K562 (cell line): ENCODE data around the gene DDX46. TPM values are rescaled to one million over a fixed set of nuclear protein-coding genes. Genes with fewer than 3 reads are reported as not detected.

Experiments
- ATAC-seq: fragments of 200-7000 bp; cut with Tn5 transposase; 3 replicates; pipeline ENCODE4 v1.9.1; 2020; ENCODE audit warnings: moderate library complexity
- BruUV-seq: library from RNA; stranded (reverse); fragments of 400-500 nt; replicated peaks from 2 replicates; lab custom pipeline; 2021; lab: Mats Ljungman, UMichigan
- CTCF ChIA-PET: fragments of 300-600 bp; formaldehyde crosslinking; extraction: SDS; loops from one replicate; lab custom pipeline; 2021; ENCODE audit warnings: low intra/inter-chr PET ratio; lab: Yijun Ruan, JAX
- POLR2A ChIA-PET: fragments of 300-600, 350-650 bp; sonication (Branson Sonifier 250); formaldehyde crosslinking; extraction: SDS; loops from one replicate; lab custom pipeline; 2021; ENCODE audit warnings: antibody characterized with exemption, inconsistent platforms; lab: Yijun Ruan, JAX
- DNase-seq, 4 experiments: peaks; one replicate each; pipeline versions ENCODE4 v3.0.0 to v3.0.0-alpha.2; 2011 to 2018; ENCODE audit warnings: low spot score in 3 of 4, mixed read lengths in 3 of 4; ENCODE audit errors: extremely low read depth in 1 of 4
- FAIRE-seq: peaks from 2 replicates; lab custom pipeline; 2011; peaks lifted over from hg19 to GRCh38; lab: Jason Lieb, UNC
- H2AFZ ChIP-seq: 2 replicates; pipeline ENCODE4 v1.6.0; 2011; ENCODE audit warnings: low read depth, low read length, control low read depth, inconsistent platforms
- H3K27ac ChIP-seq: fragments of 200-600 bp; 3 replicates; pipeline ENCODE4 v1.8.0; 2011; ENCODE audit warnings: low read depth, mild to moderate bottlenecking, control low read depth, inconsistent platforms, low read length, moderate library complexity, mixed read lengths; ENCODE audit errors: extremely low read depth
- H3K27me3 ChIP-seq, 2 experiments: fragments of 300-600 bp in 1 of 2; 2 replicates in 1 of 2; 3 replicates in 1 of 2; pipeline versions ENCODE4 v1.6.0 to v1.8.0; 2011; ENCODE audit warnings: inconsistent platforms in 2 of 2, low read length in 2 of 2, mild to moderate bottlenecking in 1 of 2, mixed read lengths in 1 of 2, moderate library complexity in 1 of 2; ENCODE audit not compliant: control insufficient read depth in 2 of 2, insufficient read depth in 2 of 2
- H3K36me3 ChIP-seq: fragments of 300-600 bp; 3 replicates; pipeline ENCODE4 v1.8.0; 2011; ENCODE audit warnings: mild to moderate bottlenecking, low read length, inconsistent platforms; ENCODE audit not compliant: control insufficient read depth, insufficient read depth
- H3K4me1 ChIP-seq, 2 experiments: fragments of 200-600 bp in 1 of 2; replicated peaks in 1 of 2; 2 replicates in 1 of 2; 3 replicates in 1 of 2; pipeline versions ENCODE4 v1.5.1 to v1.8.0; 2011; ENCODE audit warnings: inconsistent platforms in 2 of 2, low read length in 2 of 2, mild to moderate bottlenecking in 1 of 2, mixed read lengths in 1 of 2, moderate library complexity in 1 of 2; ENCODE audit not compliant: control insufficient read depth in 2 of 2, insufficient read depth in 2 of 2
- H3K4me2 ChIP-seq: 2 replicates; pipeline ENCODE4 v1.6.1; 2011; ENCODE audit warnings: low read length, control low read depth, inconsistent platforms, mixed read lengths; ENCODE audit not compliant: insufficient read depth
- H3K4me3 ChIP-seq: fragments of 200-600 bp; sonication (generic), shearing (Covaris generic); 2 replicates; pipeline ENCODE4 v1.5.1; 2016; ENCODE audit warnings: control low read depth, inconsistent platforms
- H3K79me2 ChIP-seq: fragments of 200-600 bp; 3 replicates; pipeline ENCODE4 v1.8.0; 2011; ENCODE audit warnings: low read length, inconsistent platforms; ENCODE audit not compliant: control insufficient read depth, insufficient read depth
- H3K9ac ChIP-seq, 2 experiments: 2 replicates each; pipeline versions ENCODE4 v1.6.0 to v1.6.1; 2011; ENCODE audit warnings: low read depth in 2 of 2, low read length in 2 of 2, control low read depth in 1 of 2, inconsistent platforms in 1 of 2, mild to moderate bottlenecking in 1 of 2, mixed read lengths in 1 of 2; ENCODE audit not compliant: insufficient read depth in 1 of 2
- H3K9me1 ChIP-seq: one replicate; pipeline ENCODE4 v1.6.0; 2011; ENCODE audit warnings: inconsistent platforms, mild to moderate bottlenecking, low read length, moderate library complexity; ENCODE audit not compliant: control insufficient read depth, insufficient read depth
- H3K9me3 ChIP-seq: replicated peaks from 2 replicates; pipeline ENCODE4 v1.5.1; 2011; ENCODE audit warnings: low read depth, low read length, inconsistent platforms; ENCODE audit not compliant: control insufficient read depth, insufficient read depth
- H4K20me1 ChIP-seq: replicated peaks from 2 replicates; pipeline ENCODE4 v1.6.1; 2011; ENCODE audit warnings: low read length, inconsistent platforms, mixed read lengths; ENCODE audit not compliant: control insufficient read depth, insufficient read depth
- KAT8 ChIP-seq: fragments of 450-650 bp; IDR thresholded peaks from 2 replicates; pipeline ENCODE4 v1.6.1; 2016; ENCODE audit warnings: low read depth, mild to moderate bottlenecking
- MLLT1 ChIP-seq, 2 experiments: fragments of 450-650 bp; IDR thresholded peaks; 2 replicates each; pipeline ENCODE4 v1.6.1; 2016
- RBM25 ChIP-seq: fragments of 200-400 bp; formaldehyde crosslinking; IDR thresholded peaks from 2 replicates; pipeline ENCODE4 v1.6.1; 2018; ENCODE audit warnings: low read length, low read depth, moderate library complexity; ENCODE audit not compliant: severe bottlenecking
- XRCC4 ChIP-seq: IDR thresholded peaks from one replicate; pipeline ENCODE4 v1.6.1; 2011; ENCODE audit not compliant: insufficient read depth, insufficient read length; ENCODE audit errors: extremely low read depth
- ZNF121 ChIP-seq: sonication (generic); formaldehyde crosslinking; conservative IDR thresholded peaks from 2 replicates; pipeline ENCODE4 v1.8.0; 2022; ENCODE audit warnings: missing genetic modification reagents
- WGBS: fragments of 100-300 bp; shearing (Covaris generic); methylation state at CpG from one replicate; pipeline ENCODE4 v1.1.6; 2016; ENCODE audit warnings: low coverage, mixed read lengths; ENCODE audit not compliant: insufficient coverage; ENCODE audit errors: missing lambda C conversion rate; 5-methylcytosine and 5-hydroxymethylcytosine counted together
- in situ Hi-C: fragments of 300-500 bp; cut with MboI; formaldehyde crosslinking; loops from 4 replicates; pipeline ENCODE4 v1.15.0; 2018; ENCODE audit warnings: inconsistent platforms, mixed read lengths
- intact Hi-C: fragments of 100-400 bp; cut with micrococcal nuclease; formaldehyde crosslinking; loops from 2 replicates; pipeline ENCODE4 v1.14.2; 2022
- polyA plus RNA-seq, 8 experiments: library from polyadenylated mRNA; depleted of rRNA in 4 of 8; stranded (reverse) in 5 of 8; unstranded in 3 of 8; fragments of >200 nt; fragmentation: Nextera tagmentation in 2 of 8; fragmentation: Illumina TruSeq in 1 of 8; extraction: Ambion mirVana in 2 of 8; extraction: Trizol in 1 of 8; gene quantifications; 2 replicates each; pipeline versions ENCODE4 v1.2.1 to v1.2.3, GENCODE V29; 2011 to 2014; ENCODE audit warnings: inconsistent platforms in 1 of 8, missing spikeins in 1 of 8
- total RNA-seq, 7 experiments: library from RNA; depleted of rRNA in 6 of 7; stranded (reverse); fragments of >200 nt in 6 of 7; fragmentation: Illumina TruSeq in 2 of 7; extraction: Trizol in 2 of 7; gene quantifications; 2 replicates each; pipeline versions ENCODE4 v1.2.1 to v1.2.3, GENCODE V29; 2011 to 2021; ENCODE audit warnings: low replicate concordance in 1 of 7

Gene DDX46
- total and polyA plus RNA-seq, 9 of the 15 experiments (the other 6 are each of a cell fraction or from before 2014, with no cell fraction given) = 26.2 to 99.0 (median 76.4) TPM

GRCh38 chr5:134833340-134834032 is 74.9 kb downstream of the DDX46 start:
- no peaks in the 10 kb centered on the region for H3K79me2 ChIP-seq
- DNase-seq = no peak
- H3K27ac ChIP-seq = no peak overlapping the region
- ChIA-PET CTCF (no interaction called here), POLR2A (interaction anchor here (0.6 to 3.4 kb wide), 4 partner anchors 9 to 298 kb away, joined by 3 to 11 read pairs (median 6); partner anchors contain the start of gene C5orf24)
- H2AFZ ChIP-seq = no peak overlapping the region
- no peak for ATAC-seq
- in situ Hi-C loops (no loop called here), intact Hi-C loops (no loop called here)
- no peaks in the 10 kb centered on the region for H3K27me3 ChIP-seq
- H3K9me1 ChIP-seq = no peaks in the 10 kb centered on the region
- no peak overlapping the region for H3K4me3 ChIP-seq
- H3K9ac ChIP-seq = no peak overlapping the region
- no peak overlapping the region for H3K4me2 ChIP-seq
- BruUV-seq = no TSS peak
- H3K9me3 ChIP-seq = no peaks in the 10 kb centered on the region
- TF ChIP-seq XRCC4 (no peak), KAT8 (no peak)
- H3K4me1 ChIP-seq = no peaks in the 10 kb centered on the region
- peak; percentile 23 for FAIRE-seq
- peaks cover 70% of the 10 kb centered on the region for H3K36me3 ChIP-seq
- no peaks in the 10 kb centered on the region for H4K20me1 ChIP-seq
- 93% methylated on average over 3 of the region's 3 CpGs for WGBS

- Histone ChIP-seq H3K4me1 (no peaks in the 10 kb centered on the region), H3K79me2 (no peaks in the 10 kb centered on the region), H3K36me3 (peaks cover 73% of the 10 kb centered on the region), H3K27ac (no peak overlapping the region), H3K9ac (no peak overlapping the region), H3K9me3 (no peaks in the 10 kb centered on the region), H3K27me3 (no peaks in the 10 kb centered on the region), H3K9me1 (no peaks in the 10 kb centered on the region), H3K4me3 (no peak overlapping the region), H3K4me2 (no peak overlapping the region), H4K20me1 (no peaks in the 10 kb centered on the region), H2AFZ (no peak overlapping the region)
- in situ Hi-C loops (no loop called here), intact Hi-C loops (no loop called here)
- 100% methylated on average over 2 of the region's 2 CpGs for WGBS
- TF ChIP-seq MLLT1 (IDR thresholded peaks at IDR 0.05) (no peak), ZNF121 (CRISPR knock-in tag) (peak; percentile 80), RBM25 (peak; percentile 10)
- CTCF ChIA-PET = no interaction called here
- no peak for ATAC-seq
- POLR2A ChIA-PET = interaction anchor here (1.5 to 2.2 kb wide), 3 partner anchors 8 to 12 kb away, joined by 6 to 7 read pairs (median 6); partner anchors contain the start of gene C5orf24
- DNase-seq = no peak
- no peak for FAIRE-seq
- BruUV-seq = no TSS peak
These were observed 77.0 kb downstream of the DDX46 start for GRCh38 chr5:134835623-134836022.
